Fibroblast of villous mesenchyme (primary cell): ENCODE data around the gene KIFC3. TPM values are rescaled to one million over a fixed set of nuclear protein-coding genes. Genes with fewer than 3 reads are reported as not detected.

Experiments used
- DNase-seq: peaks from one replicate; pipeline ENCODE4 v3.0.0-alpha.2; 2010; ENCODE audit warnings: low read depth
- H3K4me3 ChIP-seq: 2 replicates; pipeline ENCODE4 v1.5.1; 2011; ENCODE audit warnings: low read depth, mild to moderate bottlenecking, low read length
- CTCF ChIP-seq: IDR thresholded peaks from 2 replicates; pipeline ENCODE4 v1.5.1; 2012; ENCODE audit warnings: low read depth, mild to moderate bottlenecking, low read length; ENCODE audit not compliant: insufficient read depth
- total RNA-seq: library from RNA; depleted of rRNA; stranded (reverse); fragments of >200 nt; gene quantifications from 2 replicates; pipeline ENCODE4 v1.2.3, GENCODE V29; 2012

The KIFC3 gene
- total RNA-seq, 1 donor, result 72.5 TPM

DNA sequence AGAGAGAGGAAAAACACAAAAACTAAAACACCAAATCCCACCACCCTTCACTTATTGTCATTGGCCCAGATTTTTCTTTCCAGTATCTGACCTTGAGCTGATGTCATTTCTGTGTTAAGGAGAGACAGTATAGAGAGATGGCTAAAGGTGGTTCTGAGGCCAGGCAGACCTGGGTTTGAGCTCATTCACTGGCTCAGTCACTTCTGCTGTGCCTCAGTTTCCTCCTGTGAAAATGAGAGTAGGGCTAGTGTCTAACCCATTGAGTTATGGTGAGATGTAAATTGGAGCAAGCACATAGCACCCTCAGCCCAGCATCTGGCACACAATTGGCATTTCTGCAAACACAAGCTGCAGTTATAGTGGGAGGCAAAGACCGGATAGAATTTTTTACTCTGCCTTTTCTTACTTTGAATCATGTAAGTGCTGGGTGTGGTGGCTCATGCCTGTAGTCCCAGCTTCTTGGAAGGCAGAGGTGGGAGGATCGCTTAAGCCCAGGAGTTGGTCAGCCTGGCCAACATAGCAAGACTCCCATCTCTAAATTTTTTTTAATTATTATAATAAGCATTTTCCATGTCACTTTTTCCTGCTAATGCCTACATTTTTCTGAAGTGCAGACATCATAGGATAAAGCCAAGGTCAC lies 6.4 kb upstream of the KIFC3 start:
- H3K4me3 ChIP-seq, result no peak overlapping the region
- no peak for TF ChIP-seq CTCF
- DNase-seq, result no peak

- no peak overlapping the region for H3K4me3 ChIP-seq
- no peak for TF ChIP-seq CTCF
- DNase-seq, result peak; percentile 98
These were observed 5.8 kb upstream of the KIFC3 start for GRCh38 chr16:57807968-57808528.

GRCh38 chr16:57807252-57807967 lies 5.1 kb upstream of the KIFC3 start:
- no peak for TF ChIP-seq CTCF
- DNase-seq, result no peak
- no peak overlapping the region for H3K4me3 ChIP-seq

GRCh38 chr16:57805176-57805575 lies 2.9 kb upstream of the KIFC3 start:
- H3K4me3 ChIP-seq, result no peak overlapping the region
- peak; percentile 37 for DNase-seq
- no peak for TF ChIP-seq CTCF

- no peak overlapping the region for H3K4me3 ChIP-seq
- peak; percentile 54 for DNase-seq
- no peak for TF ChIP-seq CTCF
These were observed 2.0 kb upstream of the KIFC3 start for GRCh38 chr16:57804111-57804837.

GRCh38 chr16:57803134-57803990 lies 1.1 kb upstream of the KIFC3 start:
- DNase-seq, result peak; percentile 36
- TF ChIP-seq CTCF, result no peak
- H3K4me3 ChIP-seq, result no peak overlapping the region
